ENCODE results near the gene AHCYL1.

AHCYL1 gene

GRCh38 chr1:109991400-109991925 lies 6.9 kb downstream of the AHCYL1 start:
- Histone ChIP-seq H3K9me3 (ENCODE audit: insufficient read depth, low read length) (no peaks in the 10 kb centered on the region), H3K9me2 (replicated peaks; ENCODE audit: insufficient read depth, low read length) (no peaks in the 10 kb centered on the region), H3K79me2 (ENCODE audit: insufficient read depth, low read length) (peaks cover 26% of the 10 kb centered on the region; the same call in 1 of the 2 replicates), H3K27me3 (ENCODE audit: low read length) (no peaks in the 10 kb centered on the region), H3K4me2 (ENCODE audit: low read depth, low read length, poor library complexity, severe bottlenecking) (no peak overlapping the region), H2AFZ (ENCODE audit: low read depth, low read length, severe bottlenecking) (no peak overlapping the region), H3K27ac (ENCODE audit: low read depth, low read length) (no peak overlapping the region), H3K9ac (ENCODE audit: low read length) (no peak overlapping the region), H4K20me1 (ENCODE audit: low read depth, low read length) (no peaks in the 10 kb centered on the region), H3K4me3 (ENCODE audit: insufficient read depth, low read length, poor library complexity, severe bottlenecking) (no peak overlapping the region), H3F3A (ENCODE audit: insufficient read depth) (0 out of 2 replicates have a peak, but pooled peaks cover 4% of the 10 kb centered on the region), H3K36me3 (ENCODE audit: low read length) (no peaks in the 10 kb centered on the region; the same call in 1 of the 2 replicates)
- TF ChIP-seq EZH2phosphoT487 (conservative IDR thresholded peaks at IDR 0.05; ENCODE audit: low read length) (no peak), CTCF (IDR thresholded peaks at IDR 0.05; ENCODE audit: insufficient read depth, low read length, poor library complexity, severe bottlenecking) (no peak)

GRCh38 chr1:109993885-109994284 lies 9.3 kb downstream of the AHCYL1 start:
- H3K4me3 ChIP-seq (ENCODE audit: insufficient read depth, low read length, poor library complexity, severe bottlenecking) = no peak overlapping the region
- no peaks in the 10 kb centered on the region for H3K36me3 ChIP-seq (ENCODE audit: low read length)
- no peak overlapping the region for H3K9ac ChIP-seq (ENCODE audit: low read length)
- H4K20me1 ChIP-seq (ENCODE audit: low read depth, low read length) = no peaks in the 10 kb centered on the region
- no peak overlapping the region for H3K27ac ChIP-seq (ENCODE audit: low read depth, low read length)
- no peaks in the 10 kb centered on the region for H3K9me2 ChIP-seq (replicated peaks; ENCODE audit: insufficient read depth, low read length)
- H3K27me3 ChIP-seq (ENCODE audit: low read length) = no peaks in the 10 kb centered on the region
- no peak for TF ChIP-seq EZH2phosphoT487 (conservative IDR thresholded peaks at IDR 0.05; ENCODE audit: low read length)
- no peak for TF ChIP-seq CTCF (IDR thresholded peaks at IDR 0.05; ENCODE audit: insufficient read depth, low read length, poor library complexity, severe bottlenecking)
- H3K9me3 ChIP-seq (ENCODE audit: insufficient read depth, low read length) = no peaks in the 10 kb centered on the region
- H3K4me2 ChIP-seq (ENCODE audit: low read depth, low read length, poor library complexity, severe bottlenecking) = no peak overlapping the region
- peaks cover 17% of the 10 kb centered on the region; the same call in 1 of the 2 replicates for H3K79me2 ChIP-seq (ENCODE audit: insufficient read depth, low read length)
- H2AFZ ChIP-seq (ENCODE audit: low read depth, low read length, severe bottlenecking) = no peak overlapping the region
- no peaks in the 10 kb centered on the region for H3F3A ChIP-seq (ENCODE audit: insufficient read depth)

GRCh38 chr1:109994654-109995053 lies 10.1 kb downstream of the AHCYL1 start:
- no peaks in the 10 kb centered on the region for H3K9me2 ChIP-seq (replicated peaks; ENCODE audit: insufficient read depth, low read length)
- TF ChIP-seq CTCF (IDR thresholded peaks at IDR 0.05; ENCODE audit: insufficient read depth, low read length, poor library complexity, severe bottlenecking) = no peak
- no peak for TF ChIP-seq EZH2phosphoT487 (conservative IDR thresholded peaks at IDR 0.05; ENCODE audit: low read length)
- no peak overlapping the region for H3K27ac ChIP-seq (ENCODE audit: low read depth, low read length)
- no peaks in the 10 kb centered on the region for H3K27me3 ChIP-seq (ENCODE audit: low read length)
- H3K4me2 ChIP-seq (ENCODE audit: low read depth, low read length, poor library complexity, severe bottlenecking) = no peak overlapping the region
- H3K9me3 ChIP-seq (ENCODE audit: insufficient read depth, low read length) = no peaks in the 10 kb centered on the region
- no peaks in the 10 kb centered on the region for H3K36me3 ChIP-seq (ENCODE audit: low read length)
- no peak overlapping the region for H2AFZ ChIP-seq (ENCODE audit: low read depth, low read length, severe bottlenecking)
- no peak overlapping the region for H3K4me3 ChIP-seq (ENCODE audit: insufficient read depth, low read length, poor library complexity, severe bottlenecking)
- peaks cover 17% of the 10 kb centered on the region; the same call in 1 of the 2 replicates for H3K79me2 ChIP-seq (ENCODE audit: insufficient read depth, low read length)
- H4K20me1 ChIP-seq (ENCODE audit: low read depth, low read length) = no peaks in the 10 kb centered on the region
- H3F3A ChIP-seq (ENCODE audit: insufficient read depth) = no peaks in the 10 kb centered on the region
- H3K9ac ChIP-seq (ENCODE audit: low read length) = no peak overlapping the region
